GM18517 (cell line): Measurements from ENCODE around the gene OR2A7.
"Not testable (repeated sequence)": the region's sequence is repeated elsewhere in the genome, so short reads cannot be mapped to it uniquely, and the experiment has no call there.

Experiments used
- ATAC-seq: cut with Tn5 transposase; IDR thresholded peaks from one replicate; pipeline ENCODE4 v1.9.1; 2021; ENCODE audit warnings: mild to moderate bottlenecking, moderate library complexity; ENCODE audit not compliant: unreplicated experiment

The OR2A7 gene

DNA sequence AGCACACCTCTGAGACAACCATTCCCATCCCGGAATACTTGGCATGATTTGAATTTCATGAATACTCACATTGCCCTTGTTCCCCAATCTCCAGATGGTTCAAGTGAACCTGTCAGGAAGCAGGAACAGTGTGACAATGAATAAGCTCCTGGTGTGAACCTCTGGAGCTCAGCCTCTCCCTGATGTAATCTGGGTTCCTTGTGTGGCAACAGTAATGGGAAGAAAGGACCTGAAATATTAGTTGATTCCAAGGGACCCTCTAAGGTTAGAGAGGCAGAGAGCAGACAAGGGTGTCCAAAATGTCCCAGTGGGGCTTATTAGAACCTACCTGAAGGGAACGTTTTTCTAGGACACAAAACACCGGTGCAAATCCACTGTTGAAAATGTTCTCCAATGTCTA is 8.5 kb downstream of the OR2A7 start:
- ATAC-seq: no peak

DNA sequence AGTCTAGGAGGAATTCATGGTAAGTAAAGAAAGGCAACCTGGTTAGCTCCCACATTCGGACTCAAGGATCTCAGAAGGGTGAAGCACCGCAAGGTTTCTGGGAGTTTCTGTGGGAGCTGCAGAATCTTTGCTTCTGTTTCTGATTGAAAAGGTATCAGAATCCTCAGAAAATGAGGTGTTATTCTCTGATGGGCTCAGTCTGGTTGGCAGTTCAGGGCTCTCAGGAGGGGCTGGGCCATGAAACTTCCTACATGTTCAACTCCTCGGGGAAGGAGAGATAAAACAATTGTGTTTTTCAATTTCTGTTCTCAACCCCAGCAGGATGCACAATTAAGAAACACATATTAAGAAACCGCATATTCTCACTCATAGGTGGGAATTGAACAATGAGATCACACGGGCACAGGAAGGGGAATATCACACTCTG is 9.1 kb downstream of the OR2A7 start:
- no peak for ATAC-seq

GRCh38 chr7:144252307-144252706 is 12.3 kb downstream of the OR2A7 start:
- ATAC-seq: not testable (repeated sequence)

DNA sequence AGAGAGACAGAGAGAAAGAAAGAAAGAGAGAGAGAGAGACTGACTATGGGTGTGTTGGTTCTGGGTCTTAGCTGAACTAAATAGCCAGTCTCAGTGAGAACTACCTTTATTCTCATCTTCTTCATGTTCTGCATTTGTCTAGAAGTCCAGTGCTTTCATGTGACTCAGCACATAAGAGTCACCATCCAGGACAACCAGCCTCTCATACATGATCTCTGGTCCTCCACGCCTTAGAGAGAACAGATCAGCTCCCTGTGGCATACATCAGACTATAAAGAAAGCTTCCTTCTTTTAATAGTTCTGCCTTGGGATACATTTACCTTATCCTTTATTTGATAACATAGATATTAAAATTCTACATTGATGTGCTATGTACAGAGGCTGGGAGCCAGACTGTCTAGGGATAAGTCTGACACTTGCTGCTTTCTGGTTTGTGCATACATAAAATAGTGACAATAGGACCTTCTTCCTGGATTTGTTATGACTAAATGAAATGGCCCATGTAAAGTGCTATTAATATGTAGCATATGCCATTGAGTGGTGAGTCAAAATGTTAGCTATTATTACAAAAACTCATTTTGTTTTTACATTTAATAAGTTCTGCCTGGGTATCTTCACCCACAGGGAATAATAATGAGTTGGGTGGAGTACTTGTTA is 16.8 kb downstream of the OR2A7 start:
- not testable (repeated sequence) for ATAC-seq

DNA sequence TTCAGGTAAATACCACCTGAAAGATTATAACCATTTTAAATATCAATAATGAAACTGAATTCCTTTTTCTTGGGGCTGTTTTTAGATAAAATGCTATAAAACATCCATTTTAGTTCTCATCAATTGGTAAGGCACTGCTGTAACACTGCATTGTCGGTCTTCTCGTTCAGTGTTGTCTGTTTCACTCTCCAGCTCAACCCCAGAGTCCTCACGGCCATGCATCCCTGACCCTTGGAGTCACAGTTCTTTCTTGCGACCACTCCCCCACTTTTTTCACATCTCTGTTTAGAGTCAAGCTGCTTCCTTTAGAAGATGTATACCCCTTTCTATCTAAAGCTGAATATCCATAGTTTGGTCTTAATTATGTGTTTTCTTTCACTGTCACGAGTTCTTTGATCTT is 17.6 kb downstream of the OR2A7 start:
- ATAC-seq: not testable (repeated sequence)

GRCh38 chr7:144245372-144245771 is 19.2 kb downstream of the OR2A7 start:
- not testable (repeated sequence) for ATAC-seq

DNA sequence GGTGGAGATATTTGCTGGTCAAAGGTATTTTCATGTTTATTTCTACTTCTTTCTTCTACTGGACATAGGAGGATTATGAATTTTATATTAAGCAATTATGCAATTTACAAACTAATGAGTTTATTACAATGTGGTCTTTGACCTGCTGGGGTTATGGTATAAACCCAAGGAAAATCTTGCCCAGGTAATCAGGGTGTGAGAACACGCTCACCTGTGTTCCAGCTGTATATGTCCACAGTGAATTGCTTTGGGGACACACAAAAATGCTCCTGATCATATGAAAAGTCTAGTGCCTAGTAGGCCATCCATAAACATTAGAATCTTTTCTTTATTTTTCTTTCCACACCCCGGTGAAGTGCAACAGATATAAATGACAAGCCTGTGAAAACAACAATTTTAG is 25.2 kb downstream of the OR2A7 start, which contains the start of gene OR2A42:
Gene OR2A42, minus strand, starts transcription at position 241 of the 400 bp plus-strand sequence. CDS start 6,762 bp downstream, outside the sequence.
- not testable (repeated sequence) for ATAC-seq

DNA sequence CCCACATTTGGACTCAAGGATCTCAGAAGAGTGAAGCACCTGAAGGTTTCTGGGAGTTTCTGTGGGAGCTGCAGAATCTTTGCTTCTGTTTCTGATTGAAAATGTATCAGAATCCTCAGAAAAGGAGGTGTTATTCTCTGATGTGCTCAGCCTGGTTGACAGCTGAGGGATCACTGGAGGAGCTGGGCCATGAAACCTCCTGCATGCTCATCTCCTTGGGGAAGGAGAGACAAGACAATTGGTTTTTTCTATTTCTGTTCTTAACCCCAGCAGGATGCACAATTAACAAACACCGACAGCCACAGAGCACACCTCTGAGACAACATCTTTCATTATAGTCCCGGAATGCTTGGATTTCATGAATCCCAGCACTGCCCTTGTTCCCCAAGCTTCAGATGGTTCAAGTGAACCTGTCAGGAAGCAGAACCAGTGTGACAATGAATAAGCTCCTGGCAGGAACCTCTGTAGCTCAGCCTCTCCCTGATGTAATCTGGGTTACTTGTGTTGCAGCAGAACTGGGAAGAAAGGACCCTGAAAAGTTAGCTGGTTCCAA is 26.0 kb downstream of the OR2A7 start:
- ATAC-seq: not testable (repeated sequence)

DNA sequence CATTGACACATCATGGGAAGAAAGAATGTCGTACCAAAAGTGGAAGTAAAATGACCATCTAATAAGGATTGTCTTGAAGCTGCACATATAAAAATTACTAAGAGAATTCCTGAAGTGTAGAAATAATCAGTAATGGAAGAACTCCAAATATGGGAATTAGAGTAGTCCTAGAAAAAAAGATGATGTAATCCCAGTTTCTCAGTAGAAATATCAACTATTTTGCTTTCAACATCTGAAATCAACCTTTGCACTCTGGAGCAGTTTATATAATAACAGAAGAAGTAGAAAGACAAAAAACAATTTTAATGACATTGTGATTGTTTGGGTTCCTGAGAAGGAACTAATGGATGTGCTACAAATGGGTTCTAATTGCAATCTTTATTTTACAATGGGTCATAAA is 31.6 kb downstream of the OR2A7 start:
- ATAC-seq: not testable (repeated sequence)

GRCh38 chr7:144231027-144231426 is 33.6 kb downstream of the OR2A7 start:
- not testable (repeated sequence) for ATAC-seq

DNA sequence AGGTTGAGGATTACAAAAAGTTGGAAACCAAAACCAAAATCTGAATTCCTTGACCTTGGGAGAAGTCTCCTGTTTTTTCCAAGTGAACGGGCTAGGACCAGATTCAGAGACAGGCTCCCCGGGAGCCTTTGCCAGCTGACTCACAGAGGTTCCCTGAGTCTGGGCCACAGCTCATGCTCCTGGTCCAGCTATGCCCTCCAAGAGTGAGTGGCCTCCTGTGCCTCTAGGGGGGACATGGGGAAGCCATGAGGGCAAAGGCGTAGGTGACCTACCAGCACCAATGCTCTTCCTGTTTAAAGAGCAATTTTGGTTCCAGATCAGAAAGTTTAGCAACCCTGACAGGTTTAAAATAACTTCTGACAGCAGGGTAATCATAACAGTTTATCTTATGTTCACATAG is 35.8 kb downstream of the OR2A7 start:
- ATAC-seq: not testable (repeated sequence)

- not testable (repeated sequence) for ATAC-seq
Measured at GRCh38 chr7:144226866-144227265, 37.7 kb downstream of the OR2A7 start.

- not testable (repeated sequence) for ATAC-seq
Measured at GRCh38 chr7:144223675-144224074, 40.9 kb downstream of the OR2A7 start.

- ATAC-seq: not testable (repeated sequence)
Measured at GRCh38 chr7:144220531-144220930, 44.1 kb downstream of the OR2A7 start.

DNA sequence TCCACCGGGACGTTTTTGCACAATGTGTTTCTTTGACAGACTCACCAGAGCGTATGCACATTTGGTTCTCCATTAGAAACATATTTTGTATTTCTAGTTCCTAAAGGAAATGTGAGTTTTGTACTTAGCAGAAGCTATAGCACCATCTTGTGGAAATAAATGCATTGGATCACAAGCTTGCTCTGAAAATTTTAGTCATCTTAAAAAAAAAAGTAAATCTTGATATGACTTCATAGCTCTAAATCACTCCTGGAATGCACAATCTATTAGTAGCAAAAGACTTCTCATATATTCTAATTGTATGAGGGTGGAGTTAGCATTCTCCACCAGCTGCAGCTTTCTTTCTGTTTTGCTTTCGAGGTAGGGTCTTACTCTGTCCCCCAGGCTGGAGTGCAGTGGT is 45.4 kb downstream of the OR2A7 start:
- ATAC-seq: not testable (repeated sequence)

- not testable (repeated sequence) for ATAC-seq
Measured at GRCh38 chr7:144218581-144218980, 46.0 kb downstream of the OR2A7 start.

GRCh38 chr7:144217200-144217599 is 47.4 kb downstream of the OR2A7 start:
- not testable (repeated sequence) for ATAC-seq
